GM12878 (cell line): ENCODE measurements around the gene TMUB2. TPM values are rescaled to one million over a fixed set of nuclear protein-coding genes. Genes with fewer than 3 reads are reported as not detected.

Experiments used
- ATAC-seq: fragments of 200-7000 bp; cut with Tn5 transposase; 3 replicates; pipeline ENCODE4 v1.9.1; 2020; ENCODE audit warnings: mild to moderate bottlenecking, moderate library complexity
- BruUV-seq: library from RNA; stranded (reverse); fragments of 400-500 nt; replicated peaks from 2 replicates; lab custom pipeline; 2021; lab: Mats Ljungman, UMichigan
- CTCF ChIA-PET: fragments of 300-600 bp; sonication (Branson Sonifier 250); formaldehyde crosslinking; extraction: SDS; loops from one replicate; lab custom pipeline; 2021; ENCODE audit warnings: inconsistent platforms; lab: Yijun Ruan, JAX
- POLR2A ChIA-PET: fragments of 350-600 bp; formaldehyde crosslinking; extraction: SDS; loops from one replicate; lab custom pipeline; 2021; ENCODE audit warnings: inconsistent platforms; lab: Charles Lee
- RAD21 ChIA-PET: fragments of 300-600 bp; sonication (Branson Sonifier 250); formaldehyde crosslinking; loops from one replicate; lab custom pipeline; 2023; ENCODE audit warnings: antibody characterized with exemption; ENCODE audit not compliant: unreplicated experiment; lab: Charles Lee
- SMC1A ChIA-PET: fragments of 300-600 bp; sonication (Branson Sonifier 250); formaldehyde crosslinking; loops from one replicate; lab custom pipeline; 2023; ENCODE audit not compliant: unreplicated experiment, uncharacterized antibody; lab: Charles Lee
- DNase-seq: peaks from one replicate; pipeline ENCODE4 v3.0.0-alpha.2; 2011; ENCODE audit warnings: low read depth, low spot score
- FAIRE-seq: peaks from 3 replicates; lab custom pipeline; 2011; peaks lifted over from hg19 to GRCh38; lab: Jason Lieb, UNC
- H2AFZ ChIP-seq: 2 replicates; pipeline ENCODE4 v1.6.0; 2011; ENCODE audit warnings: low read depth, low read length, control low read depth; ENCODE audit not compliant: control insufficient read depth
- H3K27ac ChIP-seq: 2 replicates; pipeline ENCODE4 v1.5.1; 2011; ENCODE audit warnings: control low read depth; ENCODE audit not compliant: control insufficient read depth, insufficient read depth
- H3K27me3 ChIP-seq, 2 experiments: replicated peaks in 1 of 2; 2 replicates each; pipeline versions ENCODE4 v1.6.0 to v1.6.1; 2011; ENCODE audit warnings: low read length in 1 of 2; ENCODE audit not compliant: control insufficient read depth in 2 of 2, insufficient read depth in 2 of 2
- H3K36me3 ChIP-seq, 2 experiments: 2 replicates each; pipeline ENCODE4 v1.5.1; 2011; ENCODE audit warnings: low read length in 1 of 2; ENCODE audit not compliant: control insufficient read depth in 2 of 2, insufficient read depth in 2 of 2
- H3K4me1 ChIP-seq: 2 replicates; pipeline ENCODE4 v1.6.1; 2011; ENCODE audit warnings: mild to moderate bottlenecking, low read length, moderate library complexity, mixed read lengths; ENCODE audit not compliant: control insufficient read depth, insufficient read depth
- H3K4me2 ChIP-seq: 2 replicates; pipeline ENCODE4 v1.6.0; 2011; ENCODE audit warnings: control low read depth; ENCODE audit not compliant: control insufficient read depth, insufficient read depth
- H3K4me3 ChIP-seq: fragments of 200-600 bp; sonication (generic); 2 replicates; pipeline ENCODE4 v1.5.1; 2016
- H3K79me2 ChIP-seq: 2 replicates; pipeline ENCODE4 v1.6.0; 2011; ENCODE audit warnings: low read length; ENCODE audit not compliant: control insufficient read depth, insufficient read depth
- H3K9ac ChIP-seq: 2 replicates; pipeline ENCODE4 v1.8.0; 2011; ENCODE audit warnings: low read length, control low read depth, mixed read lengths; ENCODE audit not compliant: control insufficient read depth, insufficient read depth
- H3K9me3 ChIP-seq: replicated peaks from 3 replicates; pipeline ENCODE4 v1.5.1; 2011; ENCODE audit warnings: mild to moderate bottlenecking, low read length; ENCODE audit not compliant: control insufficient read depth, insufficient read depth
- H4K20me1 ChIP-seq: 2 replicates; pipeline ENCODE4 v1.6.0; 2011; ENCODE audit not compliant: control insufficient read depth, insufficient read depth
- ATF7 ChIP-seq: fragments of 450-650 bp; IDR thresholded peaks from 2 replicates; pipeline ENCODE4 v1.6.1; 2016; ENCODE audit warnings: low read depth, mild to moderate bottlenecking
- CEBPB ChIP-seq, 2 experiments: fragments of 150-350 bp in 1 of 2; IDR thresholded peaks; 2 replicates each; pipeline ENCODE4 v1.6.1; 2012 to 2014; ENCODE audit warnings: low read depth in 2 of 2, low read length in 2 of 2, borderline replicate concordance in 1 of 2, inconsistent platforms in 1 of 2
- CHD4 ChIP-seq: fragments of 200-600 bp; sonication (generic); IDR thresholded peaks from 2 replicates; pipeline ENCODE4 v1.6.1; 2016; ENCODE audit warnings: mild to moderate bottlenecking
- CREB1 ChIP-seq: IDR thresholded peaks from 2 replicates; pipeline ENCODE4 v1.6.1; 2012; ENCODE audit warnings: low read depth, mild to moderate bottlenecking, inconsistent platforms
- FOXM1 ChIP-seq: IDR thresholded peaks from 2 replicates; pipeline ENCODE4 v1.6.1; 2012; ENCODE audit warnings: low read depth, mild to moderate bottlenecking, inconsistent platforms, low read length, moderate library complexity
- KDM1A ChIP-seq: fragments of 200-600 bp; sonication (generic); IDR thresholded peaks from 2 replicates; pipeline ENCODE4 v1.6.1; 2016; ENCODE audit warnings: borderline replicate concordance
- MAX ChIP-seq: IDR thresholded peaks from 2 replicates; pipeline ENCODE4 v1.6.1; 2012; ENCODE audit warnings: low read depth, low read length, improper control_type of control experiment
- MYC ChIP-seq: IDR thresholded peaks from 2 replicates; pipeline ENCODE4 v1.6.1; 2011; ENCODE audit warnings: mild to moderate bottlenecking, low read length, moderate library complexity, inconsistent platforms; ENCODE audit not compliant: insufficient read depth, insufficient replicate concordance, insufficient read length, severe bottlenecking
- PKNOX1 ChIP-seq: fragments of 450-650 bp; IDR thresholded peaks from 2 replicates; pipeline ENCODE4 v1.6.1; 2016; ENCODE audit warnings: mild to moderate bottlenecking
- POLR2AphosphoS5 ChIP-seq: IDR thresholded peaks from 2 replicates; pipeline ENCODE4 v1.6.1; 2011; ENCODE audit warnings: mild to moderate bottlenecking, low read length, inconsistent platforms
- RAD21 ChIP-seq: IDR thresholded peaks from 2 replicates; pipeline ENCODE4 v1.6.1; 2011; ENCODE audit warnings: mild to moderate bottlenecking, low read depth, low read length, moderate library complexity; ENCODE audit not compliant: insufficient read depth
- RUNX3 ChIP-seq: IDR thresholded peaks from 2 replicates; pipeline ENCODE4 v1.6.1; 2012; ENCODE audit warnings: low read length, inconsistent platforms
- SMC3 ChIP-seq: IDR thresholded peaks from 2 replicates; pipeline ENCODE4 v1.6.1; 2011; ENCODE audit warnings: low read length, improper control_type of control experiment, borderline replicate concordance
- YY1 ChIP-seq: IDR thresholded peaks from 2 replicates; pipeline ENCODE4 v1.6.1; 2011; ENCODE audit warnings: low read depth, mild to moderate bottlenecking, low read length
- WGBS: methylation state at CpG from one replicate; pipeline ENCODE4 v1.1.6; 2016; ENCODE audit warnings: low lambda C conversion rate; ENCODE audit not compliant: insufficient replicate concordance, insufficient coverage; ENCODE audit errors: missing lambda C conversion rate; 5-methylcytosine and 5-hydroxymethylcytosine counted together
- in situ Hi-C: fragments of 300-500 bp; cut with MboI; formaldehyde crosslinking; loops from 9 replicates; pipeline ENCODE4 v1.14.3; 2018; ENCODE audit warnings: mixed read lengths
- intact Hi-C: fragments of 100-400 bp; cut with micrococcal nuclease; formaldehyde crosslinking; loops from one replicate; pipeline ENCODE4 v1.14.2; 2022; ENCODE audit not compliant: unreplicated experiment
- polyA plus RNA-seq, 11 experiments: library from polyadenylated mRNA; depleted of rRNA in 4 of 11; unstranded in 6 of 11; stranded (reverse) in 5 of 11; fragments of >200 nt; fragmentation: Nextera tagmentation in 4 of 11; fragmentation: Illumina TruSeq in 1 of 11; extraction: Ambion mirVana in 4 of 11; extraction: Trizol in 1 of 11; gene quantifications; 1 replicate in 1 of 11; 2 replicates in 10 of 11; pipeline versions ENCODE4 v1.2.1 to v1.2.3, GENCODE V29; 2011 to 2016; ENCODE audit warnings: inconsistent platforms in 2 of 11, missing spikeins in 2 of 11, low read depth in 1 of 11
- total RNA-seq, 4 experiments: library from RNA; depleted of rRNA in 3 of 4; stranded (reverse); fragments of >200 nt in 3 of 4; fragmentation: Illumina TruSeq in 1 of 4; extraction: Trizol in 1 of 4; gene quantifications; 2 replicates each; pipeline versions ENCODE4 v1.2.1 to v1.2.3, GENCODE V29; 2013 to 2021
- TF ChIP-seq, protein P1 (sequence below), 3 experiments: IDR thresholded peaks in 2 of 3; conservative IDR thresholded peaks in 1 of 3; 2 replicates each; pipeline ENCODE4 v1.5.1; 2011; ENCODE audit warnings: low read depth in 3 of 3, low read length in 3 of 3, mild to moderate bottlenecking in 3 of 3, control low read depth in 2 of 3, moderate library complexity in 2 of 3, inconsistent platforms in 1 of 3, mixed read lengths in 1 of 3; ENCODE audit not compliant: control insufficient read depth in 2 of 3, insufficient read depth in 1 of 3; ENCODE audit errors: extremely low read depth in 1 of 3

TMUB2 gene
- total and polyA plus RNA-seq, 10 of the 15 experiments (the other 5 are each of a cell fraction or from before 2014, with no cell fraction given): 4.3 to 34.0 (median 20.0) TPM

DNA sequence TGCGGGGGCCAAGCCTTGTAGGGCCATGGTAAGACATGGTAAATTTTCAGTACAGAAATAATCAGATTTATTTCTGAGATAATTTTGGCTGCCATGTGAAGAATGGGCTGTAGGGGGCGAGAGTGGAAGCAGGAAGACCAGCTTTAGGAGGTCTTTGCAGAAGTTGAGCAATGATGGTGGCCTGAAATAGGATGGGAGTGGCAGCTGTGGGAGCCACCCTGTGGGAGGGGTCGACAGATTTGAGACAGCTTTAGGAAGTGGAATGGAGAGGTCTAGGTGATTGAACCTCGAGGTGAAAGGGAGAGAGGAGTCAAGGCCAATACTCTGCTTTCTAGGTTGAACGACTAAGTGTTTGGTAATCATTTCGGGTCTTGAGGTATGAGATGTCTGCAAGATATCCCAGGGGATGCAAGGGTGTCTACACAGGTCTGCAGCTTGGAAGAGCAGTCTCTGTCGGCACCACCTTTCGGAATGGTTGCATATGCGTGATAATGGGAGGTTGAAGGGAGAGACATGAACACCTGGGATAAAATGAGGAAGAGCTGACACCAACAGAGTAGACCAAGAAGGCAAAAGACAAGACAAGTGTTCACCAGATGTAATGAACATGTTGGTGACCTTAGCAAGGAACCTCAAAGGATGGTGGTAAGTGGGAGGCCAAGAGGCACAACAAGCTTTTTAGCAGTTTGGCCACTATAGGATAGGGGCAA, 17.1 kb downstream of the TMUB2 start:
- Histone ChIP-seq H3K27ac (no peak overlapping the region), H4K20me1 (no peaks in the 10 kb centered on the region), H3K36me3 (peaks cover 11 to 15% of the 10 kb centered on the region in 2 experiments; a peak in 3 of 4 replicates), H3K4me2 (no peak overlapping the region), H2AFZ (no peak overlapping the region), H3K9ac (no peak overlapping the region; the same call in 1 of the 2 replicates), H3K27me3 (no peaks in the 10 kb centered on the region), H3K4me1 (peaks cover 8% of the 10 kb centered on the region), H3K4me3 (no peak overlapping the region), H3K79me2 (peaks cover 12% of the 10 kb centered on the region), H3K9me3 (no peaks in the 10 kb centered on the region)
- intact Hi-C loops: loop anchor here (5.0 kb wide), 1 partner anchor 143 kb away; the partner anchor contains the start of gene GRN
- DNase-seq (no peak), ATAC-seq (peak; percentile 10), FAIRE-seq (peak; percentile 35)
- ChIA-PET CTCF (interaction anchor here (0.6 to 5.6 kb wide), 27 partner anchors 9 to 320 kb away, joined by 3 to 43 read pairs (median 4); partner anchors contain the start of genes GRN and RUNDC3A), POLR2A (interaction anchor here (0.5 to 4.9 kb wide), 4 partner anchors 14 to 43 kb away, joined by 5 to 30 read pairs (median 10); partner anchors contain the start of gene TMUB2), SMC1A (interaction anchor here (0.9 to 2.0 kb wide), 10 partner anchors 17 to 144 kb away, joined by 3 to 15 read pairs (median 4); partner anchors contain the start of genes GRN, SLC25A39 and TMUB2), RAD21 (interaction anchor here (1.1 to 2.2 kb wide), 6 partner anchors 13 to 260 kb away, joined by 5 to 6 read pairs (median 6); partner anchors contain the start of gene UBTF)
- in situ Hi-C loops: loop anchor here (5.0 to 25.0 kb wide), 2 partner anchors 123 to 308 kb away; partner anchors contain the start of gene GPATCH8
- WGBS: 40% methylated on average over 9 of the region's 9 CpGs
- no TSS peak for BruUV-seq
- TF ChIP-seq YY1: peak; percentile 78
- TF ChIP-seq CEBPB (IDR thresholded peaks at IDR 0.05; ENCODE audit: borderline replicate concordance in 1 of 2, low read depth in 2 of 2, low read length in 2 of 2): peak in 1 of 2 experiments; percentile 62; a peak in 1 of 4 replicates
- TF ChIP-seq MAX: no peak
- TF ChIP-seq RAD21: peak; percentile 58
- 0 out of 2 replicates have a peak, but pooled peaks have one; percentile 6 for TF ChIP-seq RUNX3
- peak; percentile 44 for TF ChIP-seq SMC3
- TF ChIP-seq CREB1: 0 out of 2 replicates have a peak, but pooled peaks have one; percentile 19
- no peak for TF ChIP-seq FOXM1
- TF ChIP-seq ATF7: no peak
- TF ChIP-seq KDM1A: no peak
- no peak for TF ChIP-seq CHD4
- no peak for TF ChIP-seq MYC
- TF ChIP-seq PKNOX1: peak; percentile 71
- no peak for TF ChIP-seq POLR2AphosphoS5
- TF ChIP-seq, protein P1, sequence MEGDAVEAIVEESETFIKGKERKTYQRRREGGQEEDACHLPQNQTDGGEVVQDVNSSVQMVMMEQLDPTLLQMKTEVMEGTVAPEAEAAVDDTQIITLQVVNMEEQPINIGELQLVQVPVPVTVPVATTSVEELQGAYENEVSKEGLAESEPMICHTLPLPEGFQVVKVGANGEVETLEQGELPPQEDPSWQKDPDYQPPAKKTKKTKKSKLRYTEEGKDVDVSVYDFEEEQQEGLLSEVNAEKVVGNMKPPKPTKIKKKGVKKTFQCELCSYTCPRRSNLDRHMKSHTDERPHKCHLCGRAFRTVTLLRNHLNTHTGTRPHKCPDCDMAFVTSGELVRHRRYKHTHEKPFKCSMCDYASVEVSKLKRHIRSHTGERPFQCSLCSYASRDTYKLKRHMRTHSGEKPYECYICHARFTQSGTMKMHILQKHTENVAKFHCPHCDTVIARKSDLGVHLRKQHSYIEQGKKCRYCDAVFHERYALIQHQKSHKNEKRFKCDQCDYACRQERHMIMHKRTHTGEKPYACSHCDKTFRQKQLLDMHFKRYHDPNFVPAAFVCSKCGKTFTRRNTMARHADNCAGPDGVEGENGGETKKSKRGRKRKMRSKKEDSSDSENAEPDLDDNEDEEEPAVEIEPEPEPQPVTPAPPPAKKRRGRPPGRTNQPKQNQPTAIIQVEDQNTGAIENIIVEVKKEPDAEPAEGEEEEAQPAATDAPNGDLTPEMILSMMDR (IDR thresholded peaks at IDR 0.05 in 2 of 3, conservative IDR thresholded peaks at IDR 0.05 in 1 of 3; ENCODE audit: control insufficient read depth in 2 of 3, extremely low read depth in 1 of 3, insufficient read depth in 1 of 3, low read depth in 3 of 3, low read length in 3 of 3): peak; percentile 52 to 81 (median 76)
